ENCODE measurements around the gene RBKS.

- no peak for TF ChIP-seq POLR2A (IDR thresholded peaks at IDR 0.05)
- no peak for TF ChIP-seq CTCF (IDR thresholded peaks at IDR 0.05)
These were observed 13.6 kb upstream of the RBKS start for GRCh38 chr2:27903649-27904404.
